Trophoblast cell (in vitro differentiated cells and primary cell): ENCODE results near the gene TGDS.
A peak's percentile ranks its signal among the peaks of the same experiment; 100 is the strongest.

ENCODE experiments used
- DNase-seq, 2 donors: peaks; one replicate each; pipeline ENCODE4 v3.0.0-alpha.2; 2016
- H2AFZ ChIP-seq: 2 replicates; pipeline ENCODE4 v1.6.1; 2013; ENCODE audit warnings: low read length, moderate library complexity, mild to moderate bottlenecking; ENCODE audit not compliant: insufficient read depth, poor library complexity
- H2AK5ac ChIP-seq: 2 replicates; pipeline ENCODE4 v1.6.1; 2013; ENCODE audit warnings: mild to moderate bottlenecking, low read length
- H2BK120ac ChIP-seq: 2 replicates; pipeline ENCODE4 v1.6.1; 2013; ENCODE audit warnings: low read length, mild to moderate bottlenecking, moderate library complexity; ENCODE audit not compliant: insufficient read depth, poor library complexity
- H2BK12ac ChIP-seq: 2 replicates; pipeline ENCODE4 v1.6.1; 2013; ENCODE audit warnings: mild to moderate bottlenecking, low read length, moderate library complexity
- H2BK5ac ChIP-seq: 2 replicates; pipeline ENCODE4 v1.6.1; 2013; ENCODE audit warnings: low read length, low read depth, moderate library complexity, mild to moderate bottlenecking; ENCODE audit not compliant: poor library complexity
- H3K14ac ChIP-seq: 2 replicates; pipeline ENCODE4 v1.6.1; 2013; ENCODE audit warnings: mild to moderate bottlenecking, low read length
- H3K18ac ChIP-seq: 2 replicates; pipeline ENCODE4 v1.6.1; 2013; ENCODE audit warnings: mild to moderate bottlenecking, low read length
- H3K23ac ChIP-seq: 2 replicates; pipeline ENCODE4 v1.6.1; 2013; ENCODE audit warnings: low read length
- H3K27ac ChIP-seq: 2 replicates; pipeline ENCODE4 v1.5.1; 2013; ENCODE audit warnings: low read depth, mild to moderate bottlenecking, inconsistent platforms, low read length, moderate library complexity
- H3K27me3 ChIP-seq: 2 replicates; pipeline ENCODE4 v1.6.1; 2013; ENCODE audit warnings: inconsistent platforms, mild to moderate bottlenecking, low read length, moderate library complexity; ENCODE audit not compliant: insufficient read depth
- H3K36me3 ChIP-seq, 2 experiments: 1 replicate in 1 of 2; 2 replicates in 1 of 2; pipeline ENCODE4 v1.6.1; 2013; ENCODE audit warnings: low read length in 2 of 2, mild to moderate bottlenecking in 2 of 2, moderate library complexity in 1 of 2; ENCODE audit not compliant: insufficient read depth in 2 of 2, control insufficient read depth in 1 of 2
- H3K4ac ChIP-seq: 2 replicates; pipeline ENCODE4 v1.6.1; 2013; ENCODE audit warnings: low read depth, mild to moderate bottlenecking, low read length, moderate library complexity
- H3K4me1 ChIP-seq, 2 experiments: 1 replicate in 1 of 2; 2 replicates in 1 of 2; pipeline ENCODE4 v1.6.1; 2013; ENCODE audit warnings: low read length in 2 of 2, mild to moderate bottlenecking in 2 of 2, moderate library complexity in 1 of 2; ENCODE audit not compliant: insufficient read depth in 2 of 2, control insufficient read depth in 1 of 2
- H3K4me2 ChIP-seq: 2 replicates; pipeline ENCODE4 v1.6.1; 2013; ENCODE audit warnings: inconsistent platforms, mild to moderate bottlenecking, low read length, moderate library complexity
- H3K4me3 ChIP-seq: 2 replicates; pipeline ENCODE4 v1.5.1; 2013; ENCODE audit warnings: mild to moderate bottlenecking, low read depth, low read length, inconsistent platforms
- H3K79me1 ChIP-seq: one replicate; pipeline ENCODE4 v1.6.1; 2013; ENCODE audit warnings: low read length
- H3K79me2 ChIP-seq: 2 replicates; pipeline ENCODE4 v1.6.1; 2013; ENCODE audit warnings: low read length, mild to moderate bottlenecking; ENCODE audit not compliant: control insufficient read depth, insufficient read depth, poor library complexity
- H3K9ac ChIP-seq: 2 replicates; pipeline ENCODE4 v1.6.1; 2013; ENCODE audit warnings: mild to moderate bottlenecking, low read length
- H3K9me3 ChIP-seq: 2 replicates; pipeline ENCODE4 v1.6.1; 2013; ENCODE audit warnings: low read depth, mild to moderate bottlenecking, control low read depth, inconsistent platforms, low read length; ENCODE audit not compliant: insufficient read depth
- H4K12ac ChIP-seq: 2 replicates; pipeline ENCODE4 v1.6.1; 2013; ENCODE audit warnings: low read depth, mild to moderate bottlenecking, low read length, moderate library complexity
- H4K8ac ChIP-seq: 2 replicates; pipeline ENCODE4 v1.6.1; 2013; ENCODE audit warnings: low read depth, mild to moderate bottlenecking, low read length, moderate library complexity
- H4K91ac ChIP-seq: one replicate; pipeline ENCODE4 v1.6.1; 2013; ENCODE audit warnings: low read depth, mild to moderate bottlenecking, low read length, moderate library complexity
- WGBS: extraction: QIAGEN DNeasy Blood & Tissue Kit; methylation state at CpG from one replicate; pipeline ENCODE4 v1.1.7; 2013; ENCODE audit warnings: missing lambda C conversion rate; ENCODE audit not compliant: insufficient read length, insufficient coverage; ENCODE audit errors: extremely low coverage; 5-methylcytosine and 5-hydroxymethylcytosine counted together

Gene TGDS

GRCh38 chr13:94549232-94550061 is 46.5 kb downstream of the TGDS start:
- H3K23ac ChIP-seq = no peak overlapping the region
- peak overlapping the region; percentile 48 for H4K91ac ChIP-seq
- H3K4me1 ChIP-seq = peaks cover 13 to 14% of the 10 kb centered on the region in 2 experiments
- no peaks in the 10 kb centered on the region for H3K36me3 ChIP-seq
- no peak overlapping the region for H2AK5ac ChIP-seq
- peak overlapping the region; percentile 13 for H2BK5ac ChIP-seq
- DNase-seq = peak; percentile 95 to 97
- WGBS = no CpG with 5 or more reads among the region's 66 CpGs
- no peak overlapping the region for H3K4ac ChIP-seq
- peak overlapping the region; percentile 68 for H4K12ac ChIP-seq
- peak overlapping the region; percentile 77 for H3K4me3 ChIP-seq
- no peaks in the 10 kb centered on the region for H3K27me3 ChIP-seq
- peak overlapping the region; percentile 80 for H4K8ac ChIP-seq
- H2AFZ ChIP-seq = peak overlapping the region; percentile 95
- H2BK12ac ChIP-seq = peak overlapping the region; percentile 23
- peak overlapping the region; percentile 28 for H2BK120ac ChIP-seq
- peak overlapping the region; percentile 36 for H3K14ac ChIP-seq
- H3K79me1 ChIP-seq = peaks cover 7% of the 10 kb centered on the region
- peak overlapping the region; percentile 82 for H3K4me2 ChIP-seq
- peak overlapping the region; percentile 87 for H3K27ac ChIP-seq
- peak overlapping the region; percentile 54 for H3K18ac ChIP-seq
- H3K9me3 ChIP-seq = peaks cover 2% of the 10 kb centered on the region
- H3K9ac ChIP-seq = peak overlapping the region; percentile 16
- H3K79me2 ChIP-seq = peaks cover 5% of the 10 kb centered on the region

DNA sequence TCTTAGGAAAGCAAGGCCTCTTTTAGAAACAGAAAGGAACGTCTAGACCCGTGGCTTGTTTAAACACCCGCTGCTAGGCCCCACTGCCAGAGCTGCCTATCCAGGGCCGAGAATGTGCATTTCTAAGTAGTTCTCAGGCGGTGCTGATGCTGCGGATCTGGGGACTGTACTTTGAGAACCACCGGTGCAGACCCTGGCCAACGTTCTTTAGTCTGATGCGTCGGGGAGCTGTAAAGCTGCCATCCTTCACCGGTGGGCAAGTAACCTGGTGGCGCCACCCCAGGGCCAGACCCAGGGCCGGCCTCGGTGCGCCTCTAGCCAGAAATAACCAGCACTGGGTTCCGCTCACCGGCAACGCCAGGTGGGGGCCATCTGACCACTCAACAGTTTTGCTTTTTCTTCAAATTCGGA is 47.1 kb downstream of the TGDS start:
- peak overlapping the region; percentile 13 for H2BK5ac ChIP-seq
- H2BK120ac ChIP-seq = peak overlapping the region; percentile 18
- H3K14ac ChIP-seq = peak overlapping the region; percentile 36
- H3K4ac ChIP-seq = peak overlapping the region; percentile 44
- no peak for DNase-seq
- peaks cover 5% of the 10 kb centered on the region for H3K79me2 ChIP-seq
- H2AK5ac ChIP-seq = no peak overlapping the region
- peak overlapping the region; percentile 87 for H3K27ac ChIP-seq
- no CpG with 5 or more reads among the region's 19 CpGs for WGBS
- peak overlapping the region; percentile 80 for H4K8ac ChIP-seq
- H3K4me3 ChIP-seq = peak overlapping the region; percentile 72
- H3K27me3 ChIP-seq = no peaks in the 10 kb centered on the region
- H2BK12ac ChIP-seq = no peak overlapping the region
- H3K9ac ChIP-seq = peak overlapping the region; percentile 16
- H3K18ac ChIP-seq = peak overlapping the region; percentile 19
- H3K9me3 ChIP-seq = peaks cover 2% of the 10 kb centered on the region
- H2AFZ ChIP-seq = peak overlapping the region; percentile 90
- peaks cover 13 to 14% of the 10 kb centered on the region in 2 experiments for H3K4me1 ChIP-seq
- H3K79me1 ChIP-seq = peaks cover 7% of the 10 kb centered on the region
- peak overlapping the region; percentile 48 for H4K91ac ChIP-seq
- peak overlapping the region; percentile 68 for H4K12ac ChIP-seq
- H3K4me2 ChIP-seq = peak overlapping the region; percentile 82
- H3K36me3 ChIP-seq = no peaks in the 10 kb centered on the region
- H3K23ac ChIP-seq = no peak overlapping the region

- Histone ChIP-seq H3K27ac (peak overlapping the region; percentile 87), H4K91ac (no peak overlapping the region), H2AFZ (peak overlapping the region; percentile 90), H3K4ac (no peak overlapping the region), H3K4me1 (peaks cover 13 to 14% of the 10 kb centered on the region in 2 experiments), H3K14ac (no peak overlapping the region), H3K79me2 (peaks cover 5% of the 10 kb centered on the region), H3K27me3 (no peaks in the 10 kb centered on the region), H2AK5ac (no peak overlapping the region), H2BK5ac (no peak overlapping the region), H3K79me1 (peaks cover 7% of the 10 kb centered on the region), H3K18ac (no peak overlapping the region), H3K4me3 (no peak overlapping the region), H3K23ac (no peak overlapping the region), H4K8ac (peak overlapping the region; percentile 80), H2BK12ac (no peak overlapping the region), H3K9me3 (peaks cover 2% of the 10 kb centered on the region), H3K9ac (no peak overlapping the region), H2BK120ac (no peak overlapping the region), H3K4me2 (peak overlapping the region; percentile 82), H4K12ac (no peak overlapping the region), H3K36me3 (no peaks in the 10 kb centered on the region)
- WGBS = no CpG with 5 or more reads among the region's 6 CpGs
- DNase-seq = no peak
Measured at GRCh38 chr13:94548382-94548781, 47.6 kb downstream of the TGDS start.

GRCh38 chr13:94546061-94546839 is 49.7 kb downstream of the TGDS start:
- Histone ChIP-seq H3K79me2 (peaks cover 5% of the 10 kb centered on the region), H4K91ac (no peak overlapping the region), H3K36me3 (no peaks in the 10 kb centered on the region), H2BK5ac (no peak overlapping the region), H4K8ac (no peak overlapping the region), H3K4ac (no peak overlapping the region), H2AFZ (no peak overlapping the region), H3K23ac (no peak overlapping the region), H3K4me1 (peaks cover 13 to 14% of the 10 kb centered on the region in 2 experiments), H3K9me3 (peaks cover 2% of the 10 kb centered on the region), H2BK120ac (no peak overlapping the region), H2AK5ac (no peak overlapping the region), H3K4me3 (no peak overlapping the region), H3K27ac (no peak overlapping the region), H3K9ac (no peak overlapping the region), H3K27me3 (no peaks in the 10 kb centered on the region), H2BK12ac (no peak overlapping the region), H3K18ac (no peak overlapping the region), H4K12ac (no peak overlapping the region), H3K14ac (no peak overlapping the region), H3K79me1 (peaks cover 7% of the 10 kb centered on the region), H3K4me2 (no peak overlapping the region)
- no CpG with 5 or more reads among the region's 10 CpGs for WGBS
- peak in 1 of 2 donors; percentile 16 for DNase-seq
